Lower leg skin (tissue), 3 donors: Measurements from ENCODE around the gene SLC37A1.

ENCODE experiments used
- CTCF ChIP-seq, 3 donors: fragments of 450-650 bp; IDR thresholded peaks; one replicate each; pipeline ENCODE4 v1.5.1; 2016; ENCODE audit warnings: antibody characterized with exemption in 3 of 3, mild to moderate bottlenecking in 3 of 3, moderate library complexity in 2 of 3
- POLR2A ChIP-seq, 2 donors: fragments of 450-650 bp; IDR thresholded peaks; one replicate each; pipeline ENCODE4 v1.6.1; 2016 to 2017; ENCODE audit warnings: antibody characterized with exemption in 2 of 2, mild to moderate bottlenecking in 1 of 2, moderate library complexity in 1 of 2

GRCh38 chr21:42572906-42573495, 59.3 kb downstream of the SLC37A1 start:
- TF ChIP-seq CTCF (IDR thresholded peaks at IDR 0.05) (no peak), POLR2A (IDR thresholded peaks at IDR 0.05) (no peak)
